HepG2 (cell line): ENCODE data around the gene PLXNA1. TPM values are rescaled to one million over a fixed set of nuclear protein-coding genes. Genes with fewer than 3 reads are reported as not detected.

Experiments
- AKAP8 ChIP-seq: sonication (generic); formaldehyde crosslinking; IDR thresholded peaks from 2 replicates; pipeline ENCODE4 v1.5.1; 2020; ENCODE audit warnings: mild to moderate bottlenecking, missing genetic modification reagents
- CHD4 ChIP-seq: fragments of 200-600 bp; sonication (generic); IDR thresholded peaks from 2 replicates; pipeline ENCODE4 v1.7.0; 2017; ENCODE audit warnings: mild to moderate bottlenecking, low read length, borderline replicate concordance
- MYNN ChIP-seq: sonication (generic); formaldehyde crosslinking; IDR thresholded peaks from 2 replicates; pipeline ENCODE4 v1.4.0; 2020; ENCODE audit warnings: mild to moderate bottlenecking, low read depth, missing genetic modification reagents
- NFATC3 ChIP-seq: sonication (generic); formaldehyde crosslinking; IDR thresholded peaks from 2 replicates; pipeline ENCODE4 v1.5.1; 2020; ENCODE audit warnings: mild to moderate bottlenecking, missing genetic modification reagents
- NR2F1 ChIP-seq, 2 experiments: fragments of 450-650 bp in 1 of 2; formaldehyde crosslinking in 1 of 2; IDR thresholded peaks; 2 replicates each; pipeline versions ENCODE4 v1.5.0 to v1.6.1; 2016 to 2020; ENCODE audit warnings: mild to moderate bottlenecking in 1 of 2, missing compliant biosample characterization in 1 of 2, missing genetic modification reagents in 1 of 2, moderate library complexity in 1 of 2
- RARG ChIP-seq: sonication (generic); formaldehyde crosslinking; IDR thresholded peaks from 2 replicates; pipeline ENCODE4 v1.4.0; 2020; ENCODE audit warnings: low read depth, mild to moderate bottlenecking, missing genetic modification reagents
- TEAD3 ChIP-seq: optimal IDR thresholded peaks from 2 replicates; pipeline ENCODE3; 2016; ENCODE audit warnings: borderline replicate concordance
- ZFP36L1 ChIP-seq: sonication (generic); formaldehyde crosslinking; IDR thresholded peaks from 2 replicates; pipeline ENCODE4 v1.8.0; 2022; ENCODE audit warnings: mild to moderate bottlenecking, missing genetic modification reagents, moderate library complexity
- ZNF407 ChIP-seq: sonication (generic); formaldehyde crosslinking; IDR thresholded peaks from one replicate; pipeline ENCODE4 v1.5.1; 2020; ENCODE audit warnings: mild to moderate bottlenecking, missing genetic modification reagents; ENCODE audit errors: not compliant biosample characterization
- ZNF605 ChIP-seq: sonication (generic); formaldehyde crosslinking; IDR thresholded peaks from 2 replicates; pipeline ENCODE4 v1.8.0; 2022; ENCODE audit warnings: mild to moderate bottlenecking, missing genetic modification reagents
- polyA plus RNA-seq, 8 experiments: library from polyadenylated mRNA; depleted of rRNA in 3 of 8; stranded (reverse) in 7 of 8; unstranded in 1 of 8; fragments of >200 nt; fragmentation: Illumina TruSeq in 4 of 8; extraction: Trizol in 4 of 8; gene quantifications; 2 replicates each; pipeline versions ENCODE4 v1.2.1 to v1.2.3, GENCODE V29; 2011 to 2016; ENCODE audit warnings: low read depth in 4 of 8, missing spikeins in 1 of 8, mixed read lengths in 1 of 8; ENCODE audit not compliant: insufficient read depth in 1 of 8
- total RNA-seq, 5 experiments: library from RNA; depleted of rRNA; stranded (reverse); fragments of >200 nt; fragmentation: Illumina TruSeq; extraction: Trizol; gene quantifications; 2 replicates each; pipeline ENCODE4 v1.2.3, GENCODE V29; 2016; ENCODE audit warnings: low read depth in 1 of 5
- TF ChIP-seq, protein P1 (sequence below), 2 experiments: sonication (generic) in 1 of 2; formaldehyde crosslinking in 1 of 2; IDR thresholded peaks; 2 replicates each; pipeline versions ENCODE4 v1.5.1 to v1.6.1; 2011 to 2020; ENCODE audit warnings: borderline replicate concordance in 1 of 2, low read depth in 1 of 2, low read length in 1 of 2, mild to moderate bottlenecking in 1 of 2, missing genetic modification reagents in 1 of 2, moderate library complexity in 1 of 2
- TF ChIP-seq, protein P2 (sequence below): sonication (generic); formaldehyde crosslinking; IDR thresholded peaks from 2 replicates; pipeline ENCODE4 v1.4.0; 2020; ENCODE audit warnings: missing genetic modification reagents
- TF ChIP-seq, protein P3 (sequence below): sonication (generic); formaldehyde crosslinking; IDR thresholded peaks from 2 replicates; pipeline ENCODE4 v1.5.0; 2020; ENCODE audit warnings: mild to moderate bottlenecking, low read depth, missing genetic modification reagents, borderline replicate concordance

Gene PLXNA1
- total and polyA plus RNA-seq, 2 of the 13 experiments (the other 11 are each of a cell fraction or from before 2014, with no cell fraction given), result 16.6 to 18.2 TPM

GRCh38 chr3:126982471-126983175 is at the start of gene PLXNA1 (continued):
- TF ChIP-seq, protein P1, sequence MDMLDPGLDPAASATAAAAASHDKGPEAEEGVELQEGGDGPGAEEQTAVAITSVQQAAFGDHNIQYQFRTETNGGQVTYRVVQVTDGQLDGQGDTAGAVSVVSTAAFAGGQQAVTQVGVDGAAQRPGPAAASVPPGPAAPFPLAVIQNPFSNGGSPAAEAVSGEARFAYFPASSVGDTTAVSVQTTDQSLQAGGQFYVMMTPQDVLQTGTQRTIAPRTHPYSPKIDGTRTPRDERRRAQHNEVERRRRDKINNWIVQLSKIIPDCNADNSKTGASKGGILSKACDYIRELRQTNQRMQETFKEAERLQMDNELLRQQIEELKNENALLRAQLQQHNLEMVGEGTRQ (IDR thresholded peaks at IDR 0.05; ENCODE audit: low read depth, low read length), result no peak
- TF ChIP-seq, protein P1 (CRISPR knock-in tag; IDR thresholded peaks at IDR 0.05; ENCODE audit: borderline replicate concordance), result no peak
- TF ChIP-seq, protein P2, sequence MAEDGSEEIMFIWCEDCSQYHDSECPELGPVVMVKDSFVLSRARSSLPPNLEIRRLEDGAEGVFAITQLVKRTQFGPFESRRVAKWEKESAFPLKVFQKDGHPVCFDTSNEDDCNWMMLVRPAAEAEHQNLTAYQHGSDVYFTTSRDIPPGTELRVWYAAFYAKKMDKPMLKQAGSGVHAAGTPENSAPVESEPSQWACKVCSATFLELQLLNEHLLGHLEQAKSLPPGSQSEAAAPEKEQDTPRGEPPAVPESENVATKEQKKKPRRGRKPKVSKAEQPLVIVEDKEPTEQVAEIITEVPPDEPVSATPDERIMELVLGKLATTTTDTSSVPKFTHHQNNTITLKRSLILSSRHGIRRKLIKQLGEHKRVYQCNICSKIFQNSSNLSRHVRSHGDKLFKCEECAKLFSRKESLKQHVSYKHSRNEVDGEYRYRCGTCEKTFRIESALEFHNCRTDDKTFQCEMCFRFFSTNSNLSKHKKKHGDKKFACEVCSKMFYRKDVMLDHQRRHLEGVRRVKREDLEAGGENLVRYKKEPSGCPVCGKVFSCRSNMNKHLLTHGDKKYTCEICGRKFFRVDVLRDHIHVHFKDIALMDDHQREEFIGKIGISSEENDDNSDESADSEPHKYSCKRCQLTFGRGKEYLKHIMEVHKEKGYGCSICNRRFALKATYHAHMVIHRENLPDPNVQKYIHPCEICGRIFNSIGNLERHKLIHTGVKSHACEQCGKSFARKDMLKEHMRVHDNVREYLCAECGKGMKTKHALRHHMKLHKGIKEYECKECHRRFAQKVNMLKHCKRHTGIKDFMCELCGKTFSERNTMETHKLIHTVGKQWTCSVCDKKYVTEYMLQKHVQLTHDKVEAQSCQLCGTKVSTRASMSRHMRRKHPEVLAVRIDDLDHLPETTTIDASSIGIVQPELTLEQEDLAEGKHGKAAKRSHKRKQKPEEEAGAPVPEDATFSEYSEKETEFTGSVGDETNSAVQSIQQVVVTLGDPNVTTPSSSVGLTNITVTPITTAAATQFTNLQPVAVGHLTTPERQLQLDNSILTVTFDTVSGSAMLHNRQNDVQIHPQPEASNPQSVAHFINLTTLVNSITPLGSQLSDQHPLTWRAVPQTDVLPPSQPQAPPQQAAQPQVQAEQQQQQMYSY (CRISPR knock-in tag), result no peak
- no peak for TF ChIP-seq RARG (CRISPR knock-in tag)
- TF ChIP-seq ZNF605, result 0 out of 2 replicates have a peak, but pooled peaks have one; percentile 52
- no peak for TF ChIP-seq NR2F1 (CRISPR knock-in tag; IDR thresholded peaks at IDR 0.05)
- peak; percentile 46 for TF ChIP-seq ZNF407 (CRISPR knock-in tag)
- TF ChIP-seq AKAP8 (CRISPR knock-in tag), result peak; percentile 62; the same call in 1 of the 2 replicates
- no peak for TF ChIP-seq NFATC3 (CRISPR knock-in tag)
- peak; percentile 93 for TF ChIP-seq CHD4
- TF ChIP-seq TEAD3 (CRISPR knock-in tag), result peak; percentile 73
- no peak for TF ChIP-seq ZFP36L1 (CRISPR knock-in tag)
- 0 out of 2 replicates have a peak, but pooled peaks have one; percentile 45 for TF ChIP-seq MYNN (CRISPR knock-in tag)
- TF ChIP-seq, protein P3, sequence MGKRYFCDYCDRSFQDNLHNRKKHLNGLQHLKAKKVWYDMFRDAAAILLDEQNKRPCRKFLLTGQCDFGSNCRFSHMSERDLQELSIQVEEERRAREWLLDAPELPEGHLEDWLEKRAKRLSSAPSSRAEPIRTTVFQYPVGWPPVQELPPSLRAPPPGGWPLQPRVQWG (CRISPR knock-in tag), result no peak
